HUES48 (cell line): ENCODE measurements around the gene CHD9.

Experiments used
- H3K27ac ChIP-seq: one replicate; pipeline ENCODE4 v1.7.0; 2013; ENCODE audit warnings: low read depth, low read length, inconsistent platforms
- H3K27me3 ChIP-seq: 2 replicates; pipeline ENCODE4 v1.6.1; 2013; ENCODE audit warnings: mild to moderate bottlenecking, low read length; ENCODE audit not compliant: control insufficient read depth, insufficient read depth
- H3K36me3 ChIP-seq: 2 replicates; pipeline ENCODE4 v1.6.1; 2013; ENCODE audit warnings: low read length; ENCODE audit not compliant: control insufficient read depth, insufficient read depth
- H3K4me1 ChIP-seq: 2 replicates; pipeline ENCODE4 v1.6.1; 2013; ENCODE audit warnings: mild to moderate bottlenecking, low read length; ENCODE audit not compliant: control insufficient read depth, insufficient read depth
- H3K4me3 ChIP-seq: 2 replicates; pipeline ENCODE4 v1.5.1; 2013; ENCODE audit warnings: mild to moderate bottlenecking, low read depth, low read length
- H3K9ac ChIP-seq: 2 replicates; pipeline ENCODE4 v1.6.1; 2013; ENCODE audit warnings: mild to moderate bottlenecking, low read depth, low read length, moderate library complexity
- H3K9me3 ChIP-seq: 2 replicates; pipeline ENCODE4 v1.6.1; 2013; ENCODE audit warnings: low read length; ENCODE audit not compliant: control insufficient read depth, insufficient read depth

CHD9 gene

DNA sequence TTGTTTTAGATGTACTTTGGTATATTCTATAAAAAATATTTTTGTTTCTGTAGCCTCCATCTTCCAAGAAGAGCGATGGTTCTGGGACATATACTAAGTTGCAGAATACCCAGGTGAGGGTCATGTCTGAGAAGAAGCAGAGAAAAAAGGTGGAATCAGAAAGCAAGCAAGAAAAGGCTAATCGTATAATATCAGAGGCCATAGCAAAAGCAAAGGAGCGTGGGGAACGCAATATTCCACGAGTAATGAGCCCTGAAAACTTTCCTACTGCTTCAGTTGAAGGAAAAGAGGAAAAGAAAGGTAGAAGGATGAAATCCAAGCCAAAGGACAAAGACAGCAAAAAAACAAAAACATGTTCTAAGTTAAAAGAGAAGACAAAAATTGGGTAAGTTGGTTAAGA is 154.6 kb downstream of the CHD9 start:
- Histone ChIP-seq H3K27ac (peak overlapping the region; percentile 100), H3K4me3 (peak overlapping the region; percentile 76), H3K36me3 (peaks cover 22% of the 10 kb centered on the region), H3K4me1 (peaks cover 24% of the 10 kb centered on the region), H3K9ac (peak overlapping the region; percentile 92; the same call in 1 of the 2 replicates), H3K9me3 (no peaks in the 10 kb centered on the region), H3K27me3 (no peaks in the 10 kb centered on the region)

DNA sequence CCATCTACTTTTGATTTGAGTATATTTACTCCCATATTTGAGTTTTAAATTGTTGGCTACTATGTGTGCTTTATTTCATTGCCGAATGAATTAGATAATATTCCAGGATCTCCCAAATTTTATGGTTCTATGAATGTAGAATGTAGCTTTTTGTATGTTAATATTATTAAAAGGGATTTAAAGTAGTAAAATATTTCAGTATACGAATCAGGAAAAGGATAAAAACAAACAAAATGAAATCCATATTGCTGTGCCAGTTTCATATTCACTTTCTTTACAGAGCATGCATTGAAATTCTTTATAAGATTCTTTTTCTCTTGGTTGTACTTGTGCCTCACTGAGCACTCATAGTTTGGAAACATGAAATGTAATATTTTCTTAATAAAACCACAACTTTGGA is 155.1 kb downstream of the CHD9 start:
- Histone ChIP-seq H3K9ac (peak overlapping the region; percentile 92; the same call in 1 of the 2 replicates), H3K27me3 (no peaks in the 10 kb centered on the region), H3K4me3 (peak overlapping the region; percentile 76), H3K27ac (no peak overlapping the region), H3K9me3 (no peaks in the 10 kb centered on the region), H3K36me3 (peaks cover 22% of the 10 kb centered on the region), H3K4me1 (peaks cover 24% of the 10 kb centered on the region)

DNA sequence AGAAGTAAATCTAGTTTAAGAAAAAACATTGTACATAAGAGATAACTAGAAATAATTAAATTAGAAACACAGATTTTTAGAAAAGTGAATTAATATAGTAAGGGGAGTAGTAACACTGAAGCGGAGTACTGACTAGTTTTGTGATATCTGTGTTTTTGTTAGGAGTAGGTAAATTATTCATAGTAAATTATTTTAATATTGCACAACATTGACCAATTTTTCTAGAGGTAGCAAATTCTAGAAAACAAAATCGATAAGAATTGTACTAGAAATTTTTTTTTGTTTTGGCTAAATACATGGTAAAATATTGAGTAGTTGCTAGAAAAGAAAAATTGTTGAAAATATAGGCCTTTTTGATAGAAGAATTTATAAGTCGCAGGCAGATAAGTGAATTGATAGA is 156.5 kb downstream of the CHD9 start:
- Histone ChIP-seq H3K9me3 (no peaks in the 10 kb centered on the region), H3K9ac (no peak overlapping the region), H3K27ac (no peak overlapping the region), H3K4me1 (peaks cover 20% of the 10 kb centered on the region), H3K4me3 (peak overlapping the region; percentile 76; the same call in 1 of the 2 replicates), H3K36me3 (peaks cover 22% of the 10 kb centered on the region), H3K27me3 (no peaks in the 10 kb centered on the region)

DNA sequence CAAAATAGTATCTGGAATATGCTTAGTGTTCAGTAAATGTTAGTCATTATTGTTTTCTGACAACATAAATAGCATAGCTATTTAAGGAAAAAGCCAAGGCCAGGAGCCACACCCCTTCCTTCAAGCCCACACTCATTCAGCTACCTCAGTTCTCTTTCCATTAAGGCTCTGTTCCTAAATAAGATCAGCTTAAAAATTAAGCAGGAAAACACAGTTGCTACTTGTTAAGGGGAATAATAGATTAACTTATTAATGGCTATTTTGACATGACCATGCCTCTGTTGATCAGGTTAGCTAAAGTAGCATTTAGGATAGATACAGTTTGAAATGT is 158.1 kb downstream of the CHD9 start:
- no peaks in the 10 kb centered on the region for H3K27me3 ChIP-seq
- H3K9me3 ChIP-seq = no peaks in the 10 kb centered on the region
- H3K36me3 ChIP-seq = peaks cover 22% of the 10 kb centered on the region
- H3K27ac ChIP-seq = no peak overlapping the region
- H3K9ac ChIP-seq = no peak overlapping the region
- H3K4me3 ChIP-seq = no peak overlapping the region
- peaks cover 6% of the 10 kb centered on the region for H3K4me1 ChIP-seq

DNA sequence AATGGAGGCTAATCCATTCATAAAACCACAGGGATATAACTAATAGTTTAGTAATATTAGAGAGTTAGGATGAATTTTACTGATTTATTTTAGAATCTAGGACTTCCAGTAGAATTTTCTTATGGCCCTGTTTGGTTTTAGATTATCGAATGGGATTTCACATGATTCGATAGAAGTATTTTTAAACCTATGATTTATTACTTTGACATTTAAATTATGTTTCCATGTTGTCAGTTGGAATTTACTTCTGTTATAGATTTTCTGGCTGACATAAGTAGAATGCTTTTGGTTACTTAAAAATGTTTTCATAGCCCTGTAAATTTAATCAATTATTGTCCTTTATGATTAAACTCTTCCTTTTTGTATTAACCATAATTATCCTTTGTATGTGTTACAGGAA is 158.8 kb downstream of the CHD9 start:
- no peak overlapping the region for H3K4me3 ChIP-seq
- H3K36me3 ChIP-seq = peaks cover 22% of the 10 kb centered on the region
- H3K9me3 ChIP-seq = no peaks in the 10 kb centered on the region
- H3K27me3 ChIP-seq = no peaks in the 10 kb centered on the region
- H3K9ac ChIP-seq = no peak overlapping the region
- no peak overlapping the region for H3K27ac ChIP-seq
- H3K4me1 ChIP-seq = peaks cover 6% of the 10 kb centered on the region; the same call in 1 of the 2 replicates

DNA sequence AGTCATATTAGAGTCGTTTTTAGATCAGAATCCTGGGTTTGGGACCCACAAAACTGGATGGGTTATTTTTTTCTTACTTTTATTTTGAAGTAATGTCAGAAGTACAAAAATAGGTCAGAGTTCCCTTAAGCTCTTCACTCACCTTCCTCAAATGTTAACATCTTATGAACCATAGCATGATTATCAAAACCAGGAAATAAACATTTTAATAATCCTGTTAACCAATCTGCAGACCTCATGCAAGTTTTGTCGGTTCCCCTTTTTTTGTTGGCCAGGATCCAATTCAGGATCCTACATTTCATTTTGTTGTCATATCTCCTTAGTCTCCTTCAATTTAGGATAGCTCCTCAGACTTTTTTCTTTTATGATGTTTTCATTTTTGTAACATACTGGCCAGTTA is 162.0 kb downstream of the CHD9 start:
- Histone ChIP-seq H3K27ac (no peak overlapping the region), H3K27me3 (no peaks in the 10 kb centered on the region), H3K36me3 (peaks cover 11% of the 10 kb centered on the region), H3K4me1 (peaks cover 14% of the 10 kb centered on the region), H3K9me3 (no peaks in the 10 kb centered on the region), H3K4me3 (no peak overlapping the region), H3K9ac (no peak overlapping the region)

DNA sequence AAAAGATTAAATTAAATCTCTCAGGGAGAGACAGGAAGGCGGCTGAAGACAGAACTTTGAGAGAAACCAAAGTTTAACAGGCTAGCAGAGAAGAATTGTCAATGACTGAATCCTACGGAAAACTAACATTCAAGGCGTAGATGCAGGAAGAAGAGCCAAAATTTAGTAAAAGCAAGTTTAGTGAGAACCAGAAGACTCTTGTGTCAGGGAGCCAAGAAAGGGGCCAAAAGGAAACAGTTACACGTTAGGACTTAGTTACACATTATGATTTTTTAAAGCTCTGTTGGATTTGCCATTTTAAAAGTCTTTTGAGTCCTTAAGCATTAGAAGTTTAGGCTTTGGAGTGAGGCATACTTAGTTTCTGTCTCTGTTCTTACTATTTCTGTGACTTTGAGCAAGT is 164.6 kb downstream of the CHD9 start:
- H3K36me3 ChIP-seq = peaks cover 22% of the 10 kb centered on the region
- H3K9ac ChIP-seq = no peak overlapping the region
- peaks cover 14% of the 10 kb centered on the region for H3K4me1 ChIP-seq
- H3K9me3 ChIP-seq = no peaks in the 10 kb centered on the region
- no peak overlapping the region for H3K27ac ChIP-seq
- no peaks in the 10 kb centered on the region for H3K27me3 ChIP-seq
- H3K4me3 ChIP-seq = no peak overlapping the region

DNA sequence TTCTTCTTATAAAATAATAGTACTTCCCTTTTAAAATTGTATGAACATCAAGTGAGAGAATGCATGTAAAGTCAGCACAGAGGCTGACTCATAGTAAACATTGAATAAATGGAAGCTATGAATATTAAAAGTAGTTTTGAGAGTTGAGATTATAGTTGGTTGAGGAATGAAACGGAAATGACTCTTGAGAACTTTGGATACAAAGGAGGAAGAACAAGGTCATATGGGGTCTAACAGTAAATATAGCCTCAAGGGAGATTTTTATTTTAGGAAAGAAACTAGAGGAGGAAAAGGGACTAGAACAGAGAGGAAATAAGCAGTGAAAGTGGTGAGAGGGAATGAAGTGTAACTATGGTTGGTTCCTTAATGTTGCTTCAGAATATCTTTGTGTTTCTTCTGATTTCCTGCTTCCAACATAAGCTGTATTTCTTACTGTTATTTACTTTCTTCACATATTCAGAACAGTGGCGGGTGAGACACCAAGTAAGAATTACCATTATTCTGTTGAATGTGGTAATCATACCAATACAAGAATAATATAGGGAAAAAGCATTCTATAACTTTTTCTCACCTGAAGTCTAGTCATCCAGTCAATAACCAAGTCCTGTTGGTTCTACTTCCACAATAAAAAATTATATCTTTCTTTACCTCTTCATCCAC is 165.1 kb downstream of the CHD9 start:
- Histone ChIP-seq H3K4me1 (peaks cover 14% of the 10 kb centered on the region), H3K9ac (no peak overlapping the region), H3K27ac (no peak overlapping the region), H3K36me3 (peaks cover 28% of the 10 kb centered on the region), H3K27me3 (no peaks in the 10 kb centered on the region), H3K4me3 (no peak overlapping the region), H3K9me3 (no peaks in the 10 kb centered on the region)

DNA sequence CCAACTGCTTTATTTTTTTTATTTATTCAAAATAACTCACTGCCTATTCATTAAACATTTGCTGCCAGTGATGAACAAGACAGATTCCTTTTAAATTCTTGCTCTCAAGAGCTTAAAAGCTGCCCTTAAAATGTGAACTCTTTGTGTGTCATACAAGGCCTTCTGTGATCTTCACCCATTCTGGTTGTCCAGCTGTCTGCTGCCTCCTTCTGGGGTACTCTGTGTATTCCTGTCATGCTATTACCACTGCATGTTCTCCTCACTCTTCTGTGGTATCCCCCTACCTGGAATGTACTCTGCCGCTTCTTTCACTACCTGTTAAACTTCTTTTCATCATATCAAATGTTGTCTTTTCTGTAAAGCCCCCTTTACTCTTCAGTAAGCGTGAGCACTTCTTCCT is 165.8 kb downstream of the CHD9 start:
- Histone ChIP-seq H3K4me3 (no peak overlapping the region), H3K36me3 (peaks cover 33% of the 10 kb centered on the region), H3K27ac (no peak overlapping the region), H3K9me3 (no peaks in the 10 kb centered on the region), H3K27me3 (no peaks in the 10 kb centered on the region), H3K9ac (no peak overlapping the region), H3K4me1 (peaks cover 14% of the 10 kb centered on the region)

DNA sequence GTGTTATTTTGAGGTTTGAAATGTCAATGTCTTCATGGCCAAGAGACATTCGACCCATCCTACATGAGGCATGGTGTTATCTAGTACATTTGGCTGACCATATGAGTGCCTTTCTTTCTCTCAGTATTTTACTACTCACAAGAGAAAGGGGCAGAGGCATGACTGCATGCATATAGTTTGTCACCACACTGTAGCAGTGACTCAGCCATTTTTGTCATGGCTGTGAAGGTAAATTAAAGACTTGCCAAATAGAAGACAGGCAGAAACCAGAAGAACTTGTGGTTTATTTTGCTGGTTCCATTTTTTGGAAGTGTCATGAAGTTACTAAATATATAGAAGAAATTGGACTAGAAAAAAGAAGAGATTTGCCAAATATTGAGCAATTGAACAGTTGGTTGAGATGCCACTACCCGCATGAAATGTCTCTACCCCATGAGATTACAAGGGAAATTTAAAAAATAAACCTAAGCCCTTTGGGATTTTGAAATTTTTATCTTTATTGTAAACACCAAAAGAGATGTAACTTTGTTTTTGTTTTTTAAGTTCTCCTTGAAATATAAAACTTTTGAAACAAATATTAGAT is 170.3 kb downstream of the CHD9 start:
- Histone ChIP-seq H3K27ac (no peak overlapping the region), H3K4me1 (no peaks in the 10 kb centered on the region), H3K36me3 (peaks cover 77% of the 10 kb centered on the region), H3K27me3 (no peaks in the 10 kb centered on the region), H3K9me3 (no peaks in the 10 kb centered on the region), H3K4me3 (no peak overlapping the region), H3K9ac (no peak overlapping the region)

DNA sequence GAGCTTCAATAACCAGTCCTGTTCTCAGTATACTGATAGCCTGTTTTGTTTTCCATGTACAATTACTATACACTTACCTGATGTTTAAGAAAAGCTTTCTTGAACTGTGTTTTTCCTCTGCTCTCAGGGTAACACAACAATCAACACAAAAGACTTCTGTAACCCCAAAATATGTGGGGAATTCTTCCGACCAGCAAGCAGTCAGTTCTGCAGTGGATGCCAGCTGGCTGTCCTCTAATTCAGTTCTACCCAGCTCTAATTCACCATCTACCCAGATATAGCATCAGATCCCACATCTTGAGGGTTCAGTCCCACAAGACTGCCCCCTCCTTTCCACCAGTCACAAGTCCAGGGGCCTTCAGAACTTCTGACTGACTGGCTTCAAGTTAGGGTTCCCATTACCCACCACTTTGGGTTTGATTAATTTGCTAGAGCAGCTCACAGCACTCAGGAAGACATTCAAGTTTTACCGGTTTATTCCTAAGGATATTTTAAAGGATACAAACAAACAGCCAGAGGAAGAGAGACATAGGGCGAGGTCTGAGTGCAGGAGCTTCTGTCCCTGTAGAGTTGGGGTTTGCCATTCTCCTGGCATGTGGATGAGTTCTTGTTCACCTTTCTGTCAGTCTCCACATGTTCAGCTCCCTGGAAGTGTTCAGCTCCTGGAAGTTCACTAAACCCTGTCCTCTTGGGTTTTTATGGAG is 178.2 kb downstream of the CHD9 start:
- Histone ChIP-seq H3K27me3 (no peaks in the 10 kb centered on the region), H3K4me1 (no peaks in the 10 kb centered on the region), H3K4me3 (no peak overlapping the region), H3K9ac (no peak overlapping the region), H3K36me3 (peaks cover 99% of the 10 kb centered on the region), H3K27ac (no peak overlapping the region), H3K9me3 (no peaks in the 10 kb centered on the region)
